Stimulated activated CD4-positive, alpha-beta T cell treated with anti-CD3 and anti-CD28 coated beads, Interleukin-2, amount 100 ng/mL, for 4 hours (primary cell): Measurements from ENCODE around the gene ANAPC2.
A peak's percentile ranks its signal among the peaks of the same experiment; 100 is the strongest.

ENCODE experiments used
- DNase-seq: peaks from one replicate; pipeline ENCODE4 v3.0.0-alpha.2; 2020; ENCODE audit warnings: low read depth

Gene ANAPC2

DNA sequence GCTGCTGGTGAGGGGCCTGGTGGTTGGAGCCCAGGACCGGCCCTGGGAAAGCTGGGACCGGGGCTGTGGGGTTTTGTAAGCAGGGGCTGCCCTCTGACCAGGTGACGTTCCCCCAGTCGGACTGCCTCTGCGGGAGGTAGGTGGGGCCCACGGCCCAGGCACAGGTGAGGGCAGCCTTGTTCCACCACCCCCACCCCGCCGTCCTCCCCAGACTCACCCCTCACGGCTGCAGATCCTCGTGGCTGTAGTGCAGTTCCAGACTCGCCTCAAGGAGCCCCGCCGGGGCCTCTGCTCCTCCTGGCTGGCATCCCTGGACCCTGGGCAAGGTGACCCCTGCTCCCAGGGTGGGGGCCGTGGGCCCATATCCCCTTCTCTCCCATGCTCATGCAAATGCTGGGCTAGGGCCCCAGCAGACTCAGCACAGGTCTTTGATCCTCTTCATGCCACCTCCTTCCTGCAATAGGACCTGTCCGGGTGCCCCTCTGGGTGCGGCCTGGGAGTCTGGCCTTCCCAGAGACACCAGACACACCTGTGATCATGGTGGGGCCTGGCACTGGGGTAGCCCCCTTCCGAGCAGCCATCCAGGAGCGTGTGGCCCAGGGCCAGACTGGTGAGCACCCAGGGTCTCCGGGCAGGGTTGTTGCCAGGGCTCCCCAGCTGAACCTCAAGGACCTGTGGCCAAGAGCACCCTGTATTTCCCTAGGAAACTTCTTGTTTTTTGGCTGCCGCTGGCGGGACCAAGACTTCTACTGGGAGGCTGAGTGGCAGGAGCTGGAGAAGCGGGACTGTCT is 27.0 kb upstream of the ANAPC2 start:
- DNase-seq = no peak

DNA sequence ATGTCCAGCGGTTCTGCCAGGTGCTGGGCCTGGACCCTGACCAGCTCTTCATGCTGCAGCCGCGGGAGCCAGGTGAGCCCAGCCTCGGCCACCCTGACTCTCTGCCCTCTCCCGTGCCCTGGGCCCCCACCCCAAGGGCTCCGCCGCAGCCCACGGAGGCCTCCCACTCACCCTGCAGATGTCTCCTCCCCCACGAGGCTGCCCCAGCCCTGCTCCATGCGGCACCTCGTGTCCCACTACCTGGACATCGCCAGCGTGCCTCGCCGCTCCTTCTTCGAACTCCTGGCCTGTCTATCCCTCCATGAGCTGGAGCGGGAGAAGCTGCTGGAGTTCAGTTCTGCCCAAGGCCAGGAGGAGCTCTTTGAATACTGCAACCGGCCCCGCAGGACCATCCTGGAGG is 26.3 kb upstream of the ANAPC2 start:
- no peak for DNase-seq

DNA sequence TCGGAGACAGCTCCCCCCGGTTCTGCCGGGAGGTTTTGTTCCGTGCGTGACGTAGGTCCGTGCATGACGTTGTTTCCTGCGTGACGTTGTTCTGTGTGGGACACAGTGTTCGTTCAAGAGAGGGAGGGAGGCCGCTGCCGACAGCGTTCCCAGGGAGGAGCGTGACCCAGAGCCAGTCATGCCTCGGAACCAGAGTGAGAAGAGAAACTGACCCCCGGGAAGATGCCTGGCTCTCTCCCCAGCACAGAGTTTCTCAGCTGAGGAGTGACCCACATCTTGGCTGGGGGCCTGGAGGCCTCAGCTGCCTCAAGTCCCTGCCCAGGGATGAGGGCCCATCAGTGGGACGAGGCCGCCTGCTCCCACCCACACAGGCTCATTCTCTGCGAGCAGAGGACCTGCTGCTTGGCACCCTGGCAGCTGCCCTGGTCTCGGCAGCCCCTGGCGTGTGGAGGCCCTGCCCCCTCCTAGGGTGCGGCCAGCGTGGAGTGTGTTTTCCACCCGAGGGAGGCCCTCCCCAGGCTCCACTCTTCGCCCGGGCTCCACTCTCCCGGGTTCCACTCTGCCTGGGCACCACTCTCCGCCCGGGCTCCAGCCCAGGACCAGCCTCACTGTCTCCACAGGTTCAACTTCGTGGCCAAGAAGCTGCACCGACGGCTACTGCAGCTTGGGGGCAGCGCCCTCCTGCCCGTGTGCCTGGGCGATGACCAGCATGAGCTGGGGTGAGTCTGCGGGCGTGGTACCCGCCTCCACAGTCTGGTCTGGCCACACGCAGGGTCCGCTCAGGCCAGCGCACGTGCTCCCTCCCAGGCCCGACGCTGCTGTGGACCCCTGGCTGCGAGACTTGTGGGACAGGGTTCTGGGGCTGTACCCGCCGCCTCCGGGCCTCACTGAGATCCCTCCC is 25.1 kb upstream of the ANAPC2 start:
- no peak for DNase-seq

DNA sequence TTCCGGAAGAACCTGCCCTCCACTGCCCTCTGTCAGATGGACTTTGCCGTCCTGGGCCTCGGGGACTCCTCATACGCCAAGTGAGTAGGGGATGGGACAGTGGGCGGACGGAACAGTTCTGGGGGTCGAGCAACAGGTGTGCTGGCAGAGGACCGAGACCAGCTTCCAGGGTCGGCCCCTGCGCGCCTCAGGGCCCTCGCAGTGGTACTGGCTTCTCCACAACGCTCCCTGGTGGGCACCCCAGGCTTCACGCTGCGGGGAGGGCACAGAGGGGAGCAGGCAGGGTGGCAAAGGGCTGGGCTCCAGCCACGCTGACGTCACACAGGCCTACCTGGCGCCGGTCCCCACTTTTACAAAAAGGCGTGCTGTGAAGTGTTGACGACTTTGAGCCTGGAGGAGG is 24.2 kb upstream of the ANAPC2 start:
- no peak for DNase-seq

DNA sequence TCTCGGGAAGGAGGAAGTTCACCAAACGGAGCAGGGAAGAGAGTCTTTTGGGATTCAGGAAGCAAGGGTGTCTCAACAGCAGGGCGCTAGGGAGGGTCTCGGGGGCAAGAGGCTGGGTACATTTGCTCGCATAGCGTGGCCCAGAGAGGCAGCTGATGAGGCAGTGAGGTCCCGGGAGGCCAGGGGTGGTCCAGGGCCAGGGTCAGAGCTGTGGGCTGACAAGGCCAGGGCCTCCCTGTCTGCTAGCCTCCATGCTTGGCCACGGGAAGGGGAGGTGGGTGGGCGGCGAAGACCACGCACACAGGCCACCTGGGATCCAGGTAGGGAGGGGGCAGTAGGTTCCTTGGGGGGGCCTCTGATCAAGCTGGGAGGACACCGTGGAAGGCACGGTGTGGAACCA is 23.2 kb upstream of the ANAPC2 start:
- no peak for DNase-seq

DNA sequence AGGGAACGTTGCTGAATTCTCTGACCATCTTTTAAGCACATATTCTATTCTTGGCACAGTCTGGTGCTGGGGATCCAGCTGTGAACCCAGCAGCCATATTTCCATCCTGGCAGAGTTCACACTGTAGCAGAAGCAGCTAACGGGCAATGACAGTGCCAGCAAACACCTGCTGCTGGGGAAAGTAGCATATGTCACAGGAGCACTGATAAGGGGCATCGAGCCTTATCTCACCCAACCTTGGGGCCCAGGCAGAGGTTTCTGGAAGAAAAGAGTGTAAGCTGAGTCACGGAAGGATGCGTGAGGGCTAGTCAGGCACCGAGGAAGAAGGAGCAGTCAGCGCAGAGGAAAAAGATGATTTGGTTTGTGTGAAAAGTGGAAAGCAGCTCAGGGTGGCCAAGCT is 18.2 kb upstream of the ANAPC2 start:
- DNase-seq = no peak

DNA sequence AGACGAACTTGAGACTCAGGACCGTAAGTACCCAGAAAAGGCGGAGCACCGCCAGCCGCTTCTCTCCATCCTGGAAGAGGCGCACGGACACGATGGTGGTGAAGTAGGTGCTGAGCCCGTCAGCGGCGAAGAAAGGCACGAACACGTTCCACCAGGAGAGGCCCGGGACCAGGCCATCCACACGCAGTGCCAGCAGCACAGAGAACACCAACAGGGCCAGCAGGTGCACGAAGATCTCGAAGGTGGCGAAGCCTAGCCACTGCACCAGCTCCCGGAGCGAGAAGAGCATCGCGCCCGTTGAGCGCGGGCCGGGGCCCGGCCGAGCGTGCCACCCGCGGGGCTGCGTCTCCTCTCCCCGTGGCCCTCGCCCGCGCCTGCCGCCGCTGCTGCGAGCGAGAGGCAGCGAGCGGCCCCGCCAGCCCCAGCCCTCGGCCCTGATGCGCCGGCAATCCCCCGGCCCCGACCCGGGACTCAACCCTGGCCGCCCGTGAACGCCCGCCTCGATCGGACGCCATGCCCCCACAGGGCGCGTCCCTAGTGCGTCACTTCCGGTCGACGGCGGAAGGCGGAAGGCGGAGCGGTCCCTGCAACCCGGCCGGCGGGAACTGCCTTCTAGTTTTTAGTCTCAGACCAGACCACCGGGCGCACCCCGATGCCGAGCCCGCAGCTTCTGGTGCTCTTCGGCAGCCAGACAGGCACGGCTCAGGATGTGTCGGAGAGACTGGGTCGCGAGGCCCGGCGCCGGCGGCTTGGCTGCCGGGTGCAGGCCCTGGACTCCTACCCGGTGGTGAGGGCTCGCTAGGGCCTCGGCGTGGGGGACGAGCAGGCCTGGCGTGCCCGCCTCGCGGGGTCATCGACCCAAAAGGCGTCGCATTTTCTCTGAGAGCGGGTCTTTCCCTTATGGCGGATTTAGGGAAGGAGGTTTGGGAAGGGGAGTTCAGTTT is 17.0 kb upstream of the ANAPC2 start, which contains the start of the genes NDOR1 and TMEM203:
Gene NDOR1 (plus strand): TSS at position 575 of the 944 bp plus-strand sequence. CDS start 78 bp downstream, at position 653.
Gene TMEM203 (minus strand): TSS at position 523 of the 944 bp plus-strand sequence. CDS start 234 bp downstream, at position 289.
- peak; percentile 89 for DNase-seq

DNA sequence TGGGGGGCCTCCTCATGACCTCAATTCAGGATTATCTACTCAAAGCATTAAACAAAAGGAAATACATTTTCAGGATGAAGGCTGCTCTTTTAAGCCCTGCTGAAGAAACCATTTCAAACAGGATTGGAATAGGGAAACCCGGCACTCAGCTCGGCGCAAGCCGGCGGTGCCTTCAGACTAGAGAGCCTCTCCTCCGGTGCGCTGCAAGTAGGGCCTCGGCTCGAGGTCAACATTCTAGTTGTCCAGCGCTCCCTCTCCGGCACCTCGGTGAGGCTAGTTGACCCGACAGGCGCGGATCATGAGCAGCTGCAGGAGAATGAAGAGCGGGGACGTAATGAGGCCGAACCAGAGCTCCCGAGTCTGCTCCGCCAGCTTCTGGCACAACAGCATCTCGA is 16.4 kb upstream of the ANAPC2 start:
- DNase-seq = no peak

DNA sequence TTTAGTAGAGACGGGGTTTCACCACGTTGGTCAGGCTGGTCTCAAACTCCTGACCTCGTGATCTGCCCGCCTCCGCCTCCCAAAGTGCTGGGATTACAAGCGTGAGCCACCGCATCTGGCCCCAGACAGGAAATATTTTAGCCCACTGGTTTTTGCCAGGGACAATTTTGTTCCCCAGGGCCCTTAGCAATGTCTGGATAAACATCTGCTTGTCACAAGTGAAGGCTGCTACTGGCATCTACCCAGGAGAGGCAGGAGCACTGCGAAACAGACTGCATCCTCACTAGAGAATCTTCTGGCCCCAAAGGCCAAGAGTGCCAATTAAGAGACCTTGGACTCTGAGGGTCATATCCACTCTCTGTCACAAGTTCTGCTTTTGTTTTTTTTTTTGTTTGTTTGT is 14.6 kb upstream of the ANAPC2 start:
- no peak for DNase-seq

DNA sequence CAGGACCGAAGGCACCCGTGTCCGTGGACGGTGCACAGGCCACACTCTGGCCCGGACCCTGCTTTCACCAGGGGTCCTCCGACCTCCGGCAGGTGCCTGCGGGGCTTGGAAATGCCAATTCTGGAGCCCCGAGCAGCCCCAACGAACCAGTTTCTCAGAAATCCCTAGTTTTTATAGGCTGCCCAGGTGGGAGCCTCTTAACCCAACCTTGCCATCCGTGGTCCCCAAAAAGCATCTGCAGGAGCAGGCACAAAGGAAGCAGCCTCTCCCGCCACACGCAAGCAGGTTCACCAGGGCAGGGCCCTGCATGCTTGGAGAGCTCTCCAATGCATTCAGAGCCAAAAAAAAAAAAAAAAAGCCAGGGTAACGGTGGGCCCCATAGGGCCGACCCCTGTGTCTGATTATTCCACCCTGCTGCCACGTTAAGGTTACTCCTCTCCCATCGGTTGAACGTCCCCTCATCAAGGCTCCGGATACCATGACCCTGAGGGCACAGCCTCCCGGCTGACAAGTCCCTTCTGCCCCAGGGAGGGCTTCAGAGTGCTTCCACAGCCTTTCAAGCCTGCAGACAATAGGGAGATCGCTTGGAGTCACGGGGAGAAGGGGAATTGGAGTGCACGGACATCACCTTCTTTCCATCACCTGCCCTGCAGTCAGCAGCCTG is 13.0 kb upstream of the ANAPC2 start:
- DNase-seq = no peak

DNA sequence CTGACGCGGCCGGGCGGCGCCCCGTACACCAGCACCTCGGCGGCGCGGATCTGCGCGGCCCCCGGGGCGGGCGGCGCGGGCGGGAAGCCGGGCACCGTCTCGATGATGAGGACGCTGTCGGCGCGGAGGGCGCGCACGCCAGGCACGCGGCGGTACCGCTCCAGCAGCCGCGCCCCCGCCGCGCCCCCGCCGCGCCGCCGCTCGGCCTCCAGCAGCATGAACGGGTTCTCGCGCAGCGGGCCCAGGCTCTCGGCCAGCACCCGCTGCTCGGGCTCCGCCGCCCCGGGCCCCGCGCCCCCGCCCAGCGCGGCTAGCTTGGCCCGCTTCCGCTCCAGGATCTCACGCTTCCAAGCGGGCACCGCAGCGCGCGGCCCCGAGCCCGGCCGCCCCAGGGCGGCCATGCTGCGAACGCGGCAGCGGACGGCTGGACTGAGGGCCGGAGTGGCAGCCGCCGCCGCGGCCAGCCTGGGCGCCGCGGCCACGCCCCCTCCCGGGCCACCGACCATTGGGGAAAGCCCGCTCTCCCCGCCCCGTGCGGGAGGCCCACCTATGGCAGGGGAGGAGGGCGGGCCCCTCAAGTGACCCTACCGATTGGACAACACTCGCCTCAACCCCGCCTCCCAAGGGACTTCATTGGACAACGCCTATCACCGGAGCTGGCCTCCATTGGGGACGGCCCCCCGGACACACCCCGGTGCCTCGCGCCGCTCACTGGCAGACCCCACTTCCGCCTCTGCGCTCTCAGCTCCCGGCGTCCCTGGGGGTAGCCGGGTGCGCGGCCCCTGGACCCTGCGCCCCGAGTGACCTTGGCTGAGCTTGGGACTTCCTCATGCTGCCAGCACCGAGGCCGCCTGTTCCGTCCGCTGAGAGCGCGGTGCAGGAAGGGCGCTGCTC is 12.2 kb upstream of the ANAPC2 start, which contains the start of gene TPRN:
Gene TPRN (minus strand): TSS at position 431 of the 894 bp plus-strand sequence. CDS start 30 bp downstream, at position 401.
- peak; percentile 98 for DNase-seq

DNA sequence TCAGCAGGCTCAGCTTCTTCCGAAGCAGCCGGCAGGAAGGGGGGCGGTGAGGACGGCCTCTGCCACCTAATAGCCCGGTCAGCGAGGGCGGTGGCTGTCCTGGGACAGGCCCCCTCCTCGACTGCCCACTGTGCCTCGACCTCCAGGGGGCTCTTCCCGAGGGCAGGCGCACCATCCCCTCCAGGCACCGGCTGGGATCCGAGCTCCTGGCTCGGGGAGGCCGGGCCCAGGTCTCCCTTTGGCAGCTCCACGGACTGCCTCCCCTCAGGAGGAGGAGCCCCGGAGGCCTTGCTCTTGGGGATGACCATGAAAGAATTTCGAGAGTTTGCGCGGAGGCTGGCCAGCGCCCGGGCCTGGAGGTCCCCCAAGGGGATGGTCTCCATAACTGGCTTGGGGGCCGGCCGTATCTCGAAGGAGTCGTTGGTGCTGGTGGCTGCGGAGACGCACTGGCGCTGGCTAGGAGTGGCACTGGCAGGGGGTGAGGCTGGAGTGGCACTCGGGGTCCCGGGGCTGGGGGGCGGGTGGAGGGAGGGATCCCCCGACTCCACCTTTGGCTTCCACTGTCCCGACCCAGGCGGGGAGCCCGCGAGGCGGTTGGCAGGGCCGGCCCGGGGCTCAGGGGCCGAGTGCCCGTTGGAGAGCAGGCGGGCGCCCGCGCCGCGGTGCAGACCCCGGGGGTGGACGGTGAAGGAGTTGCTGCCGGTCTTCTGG is 11.2 kb upstream of the ANAPC2 start:
- no peak for DNase-seq

DNA sequence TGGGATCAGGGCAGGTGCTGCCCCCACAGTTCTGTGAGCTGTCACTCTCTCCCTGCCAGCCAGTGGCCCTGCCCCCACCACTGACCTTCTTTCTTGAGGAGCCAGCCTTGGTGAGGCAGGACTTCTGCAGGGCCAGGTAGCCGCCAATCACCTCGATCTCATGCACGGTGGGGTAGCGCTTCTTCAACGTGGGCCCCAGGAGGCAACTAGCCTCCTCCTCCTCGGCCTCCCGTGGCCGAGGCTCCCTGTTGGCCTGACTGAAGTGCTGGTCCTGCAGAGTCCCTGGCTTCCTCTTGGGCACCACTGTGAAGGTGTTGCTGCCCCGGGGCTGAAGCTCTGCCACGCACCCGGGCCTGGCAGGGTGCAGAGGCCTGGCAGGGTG is 10.5 kb upstream of the ANAPC2 start:
- no peak for DNase-seq

DNA sequence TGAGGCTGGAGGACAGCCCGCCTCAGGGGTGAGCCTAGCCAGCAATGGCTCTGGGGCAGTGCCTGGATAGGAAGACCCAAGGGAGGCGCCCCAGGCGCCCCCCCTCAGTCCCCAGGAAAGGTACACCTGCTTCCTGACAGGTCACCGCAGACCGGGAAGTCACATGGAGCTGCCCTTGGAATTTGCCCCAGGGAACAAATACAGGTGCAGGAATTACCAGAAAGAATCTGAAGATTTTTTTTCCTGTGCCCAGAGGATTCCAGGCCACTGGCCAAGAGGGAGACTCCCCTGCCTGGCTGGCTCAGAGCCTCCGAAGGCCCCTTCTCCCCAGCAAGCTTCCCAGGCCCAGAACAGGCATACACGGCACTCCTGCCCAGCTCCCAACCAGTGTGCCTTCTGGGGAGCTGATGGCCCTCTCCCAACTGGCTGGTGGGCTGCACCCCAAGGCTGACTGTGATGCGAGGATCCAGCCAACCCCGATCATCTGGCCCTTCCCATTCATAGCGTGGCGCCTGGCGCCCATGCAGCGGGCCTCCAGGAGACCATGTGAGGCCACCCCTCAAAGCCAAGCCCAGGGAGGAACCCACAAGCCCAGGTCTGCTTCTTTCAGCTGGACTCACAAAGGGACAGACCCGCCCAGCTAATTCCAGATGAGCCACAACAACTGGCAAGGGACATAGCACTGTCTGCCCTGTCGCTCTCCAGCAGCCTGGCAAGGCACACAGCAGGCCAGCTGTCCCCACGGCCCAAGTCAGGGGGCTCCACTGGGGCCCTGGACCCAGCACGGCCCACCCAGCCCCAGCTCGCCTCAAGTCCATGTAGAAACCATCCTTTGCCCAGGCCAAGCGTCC is 9.9 kb upstream of the ANAPC2 start:
- DNase-seq = no peak

DNA sequence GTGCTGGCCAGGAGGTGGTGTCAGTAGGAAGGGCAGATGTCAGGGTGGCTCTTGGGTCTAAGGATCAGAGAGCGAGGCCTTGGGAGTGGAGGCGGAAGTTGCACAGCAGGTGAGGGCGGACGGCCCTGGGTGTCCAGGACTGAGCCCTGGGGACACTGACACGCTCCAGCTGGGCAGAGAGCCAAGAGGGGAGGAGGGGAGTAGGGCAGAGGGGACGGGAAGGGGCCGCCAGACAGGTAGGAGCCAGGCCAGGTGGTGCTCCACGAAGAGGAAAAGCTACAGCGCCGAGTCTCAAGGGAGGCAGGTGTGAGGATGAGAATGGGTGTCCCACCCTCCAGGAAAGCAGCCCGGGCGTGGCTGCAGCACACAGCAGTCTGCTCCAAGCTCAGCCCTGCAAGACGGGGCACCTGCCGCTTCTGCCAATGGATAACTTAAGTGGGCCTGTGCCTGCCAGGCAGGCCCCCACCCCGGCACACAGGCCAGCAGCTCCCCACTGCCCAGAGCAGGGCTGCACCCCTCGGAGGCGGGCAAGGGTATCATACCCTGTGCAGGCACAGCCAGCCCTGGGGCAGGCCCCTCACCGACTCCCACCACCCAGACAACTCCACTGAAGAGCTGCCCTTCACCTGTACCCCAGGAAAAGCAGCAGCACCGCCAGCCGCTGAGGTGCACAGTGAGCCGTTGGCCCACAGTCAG is 7.3 kb upstream of the ANAPC2 start:
- DNase-seq = no peak

DNA sequence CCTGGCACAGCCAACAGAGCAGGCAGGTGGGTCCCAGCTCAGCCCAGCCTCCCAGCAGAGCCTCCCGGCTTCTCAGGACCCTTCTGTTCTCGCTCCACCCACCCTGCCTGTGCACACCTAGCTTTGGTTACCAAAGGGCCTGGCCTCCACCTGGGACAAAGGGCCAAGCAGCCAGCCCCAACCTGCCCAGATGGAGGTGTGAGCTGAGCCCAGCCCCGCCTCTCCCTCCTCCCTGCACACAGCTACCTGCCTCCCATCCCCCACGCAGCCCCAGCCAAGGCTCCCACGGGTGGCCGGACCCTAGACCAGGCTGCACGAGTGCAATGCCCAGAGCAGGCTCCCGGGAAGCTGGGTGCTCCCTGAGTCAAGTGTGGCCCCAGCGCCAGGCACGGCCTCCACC is 6.5 kb upstream of the ANAPC2 start:
- DNase-seq = no peak

DNA sequence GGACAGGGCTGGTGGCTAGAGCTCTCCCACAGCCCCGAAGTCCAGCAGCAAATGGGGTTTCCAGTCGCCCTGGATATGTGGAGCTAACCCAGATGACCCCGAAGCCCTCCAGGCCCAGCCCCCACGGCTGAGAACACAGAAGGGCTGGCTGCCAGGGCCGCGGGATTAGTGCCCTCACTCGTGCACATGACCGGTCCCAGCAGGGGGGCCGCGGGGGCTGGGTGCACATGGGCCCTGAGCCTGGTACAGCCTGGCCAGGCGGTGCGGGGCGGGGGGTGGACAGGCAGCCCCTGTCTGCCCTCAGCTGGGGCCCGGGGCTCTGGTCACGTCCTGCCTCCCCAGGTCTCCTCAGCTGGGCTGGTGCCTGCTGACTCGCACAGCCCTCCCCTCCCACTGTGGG is 6.0 kb upstream of the ANAPC2 start:
- DNase-seq = no peak

DNA sequence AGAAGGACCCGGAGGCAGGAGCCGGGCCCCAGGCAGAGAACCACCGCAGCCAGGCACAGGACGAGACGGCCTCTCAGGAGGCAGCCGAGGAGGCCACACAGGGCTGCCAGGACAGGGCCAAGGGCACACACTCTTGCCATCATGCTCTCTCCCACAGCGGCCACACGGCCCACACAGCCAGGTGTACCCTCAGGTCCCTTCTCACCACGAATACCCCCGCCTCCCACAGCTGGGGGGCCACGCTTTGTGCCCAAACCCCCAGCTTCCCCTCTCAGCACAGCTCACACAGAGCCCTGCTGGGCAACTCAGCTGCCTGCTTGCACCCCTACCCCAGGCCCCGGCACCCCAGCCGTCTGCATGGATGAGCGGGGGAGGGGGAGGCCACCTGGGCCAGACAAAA is 5.4 kb upstream of the ANAPC2 start:
- no peak for DNase-seq
